Esophagus muscularis mucosa (tissue), 4 donors: Measurements from ENCODE around the gene PLCH2.

Experiments
- CTCF ChIP-seq, 3 experiments: fragments of 200-600 bp in 2 of 3; fragments of 450-650 bp in 1 of 3; sonication (generic) in 2 of 3; IDR thresholded peaks; one replicate each; pipeline ENCODE4 v1.5.1; 2017 to 2019; ENCODE audit warnings: antibody characterized with exemption in 3 of 3, mild to moderate bottlenecking in 2 of 3, moderate library complexity in 1 of 3
- EP300 ChIP-seq: sonication (generic); formaldehyde crosslinking; IDR thresholded peaks from one replicate; pipeline ENCODE4 v1.6.1; 2017; ENCODE audit warnings: antibody characterized with exemption
- POLR2A ChIP-seq: fragments of 450-650 bp; IDR thresholded peaks from one replicate; pipeline ENCODE4 v1.6.1; 2017; ENCODE audit warnings: antibody characterized with exemption, moderate library complexity, mild to moderate bottlenecking, low read depth

- no peak for TF ChIP-seq POLR2A
- TF ChIP-seq CTCF (IDR thresholded peaks at IDR 0.05): no peak
- no peak for TF ChIP-seq EP300
These were observed 36.9 kb downstream of the PLCH2 start for GRCh38 chr1:2512862-2513421.
